GM06990 (cell line): Measurements from ENCODE around the gene RHEB.

Experiments used
- DNase-seq: peaks from one replicate; pipeline ENCODE4 v3.0.0-alpha.2; 2011; ENCODE audit not compliant: insufficient read length; ENCODE audit errors: extremely low read depth
- H3K27me3 ChIP-seq: replicated peaks from 2 replicates; pipeline ENCODE4 v1.6.0; 2011; ENCODE audit warnings: low read length; ENCODE audit not compliant: control insufficient read depth, insufficient read depth
- H3K36me3 ChIP-seq: 2 replicates; pipeline ENCODE4 v1.5.1; 2011; ENCODE audit warnings: low read length; ENCODE audit not compliant: control insufficient read depth, insufficient read depth
- H3K4me3 ChIP-seq: replicated peaks from 2 replicates; pipeline ENCODE4 v1.5.1; 2011; ENCODE audit warnings: low read depth, mild to moderate bottlenecking, control low read depth, low read length
- CTCF ChIP-seq: IDR thresholded peaks from 2 replicates; pipeline ENCODE4 v1.5.1; 2011; ENCODE audit warnings: low read length, control low read depth, mild to moderate bottlenecking, inconsistent platforms; ENCODE audit not compliant: insufficient read depth, poor library complexity, severe bottlenecking

RHEB gene

GRCh38 chr7:151517601-151518104 lies 2.0 kb downstream of the RHEB start:
- Histone ChIP-seq H3K27me3 (no peaks in the 10 kb centered on the region), H3K36me3 (no peaks in the 10 kb centered on the region), H3K4me3 (peak overlapping the region; percentile 60)
- DNase-seq = no peak
- no peak for TF ChIP-seq CTCF

GRCh38 chr7:151515276-151515565 lies 4.5 kb downstream of the RHEB start:
- no peak overlapping the region for H3K4me3 ChIP-seq
- H3K36me3 ChIP-seq = no peaks in the 10 kb centered on the region
- H3K27me3 ChIP-seq = no peaks in the 10 kb centered on the region
- DNase-seq = no peak
- no peak for TF ChIP-seq CTCF

GRCh38 chr7:151514461-151515275 lies 5.0 kb downstream of the RHEB start:
- DNase-seq = no peak
- Histone ChIP-seq H3K27me3 (no peaks in the 10 kb centered on the region), H3K36me3 (no peaks in the 10 kb centered on the region), H3K4me3 (no peak overlapping the region)
- TF ChIP-seq CTCF = no peak

GRCh38 chr7:151513133-151513532 lies 6.6 kb downstream of the RHEB start:
- no peaks in the 10 kb centered on the region for H3K27me3 ChIP-seq
- no peak overlapping the region for H3K4me3 ChIP-seq
- H3K36me3 ChIP-seq = no peaks in the 10 kb centered on the region
- DNase-seq = no peak
- TF ChIP-seq CTCF = no peak

- no peak for TF ChIP-seq CTCF
- no peaks in the 10 kb centered on the region for H3K36me3 ChIP-seq
- H3K4me3 ChIP-seq = no peak overlapping the region
- no peaks in the 10 kb centered on the region for H3K27me3 ChIP-seq
- DNase-seq = no peak
Observed at GRCh38 chr7:151512353-151512752, 7.3 kb downstream of the RHEB start.

GRCh38 chr7:151511946-151512345 lies 7.7 kb downstream of the RHEB start:
- Histone ChIP-seq H3K27me3 (no peaks in the 10 kb centered on the region), H3K4me3 (no peak overlapping the region), H3K36me3 (no peaks in the 10 kb centered on the region)
- DNase-seq = no peak
- TF ChIP-seq CTCF = no peak
